VCaP (cell line): ENCODE results near the gene PRKCA.
"Not testable (repeated sequence)": the region's sequence is repeated elsewhere in the genome, so short reads cannot be mapped to it uniquely, and the experiment has no call there.

ENCODE experiments used
- H3K27ac ChIP-seq: fragments of 450-650 bp; 2 replicates; pipeline ENCODE4 v1.5.1; 2017
- CTCF ChIP-seq: fragments of 450-650 bp; conservative IDR thresholded peaks from 2 replicates; pipeline ENCODE4 v1.5.1; 2017; ENCODE audit warnings: mild to moderate bottlenecking, moderate library complexity

Gene PRKCA

GRCh38 chr17:66341462-66341861 lies 39.0 kb downstream of the PRKCA start:
- 0 out of 2 replicates have a peak overlapping the region, but pooled peaks have one; percentile 3 for H3K27ac ChIP-seq
- no peak for TF ChIP-seq CTCF

- not testable (repeated sequence) for H3K27ac ChIP-seq
Observed at GRCh38 chr17:66342263-66342662, 39.9 kb downstream of the PRKCA start.

- H3K27ac ChIP-seq: no peak overlapping the region
- no peak for TF ChIP-seq CTCF
Observed at GRCh38 chr17:66343531-66344078, 41.2 kb downstream of the PRKCA start.

- TF ChIP-seq CTCF: no peak
- peak overlapping the region; percentile 37 for H3K27ac ChIP-seq
Observed at GRCh38 chr17:66344473-66344872, 42.1 kb downstream of the PRKCA start.

GRCh38 chr17:66345264-66345663 lies 42.9 kb downstream of the PRKCA start:
- TF ChIP-seq CTCF: no peak

GRCh38 chr17:66345949-66346638 lies 43.7 kb downstream of the PRKCA start:
- H3K27ac ChIP-seq: peak overlapping the region; percentile 37

More at GRCh38 chr17:66345264-66345663, 42.9 kb downstream of the PRKCA start:
- H3K27ac ChIP-seq: peak overlapping the region; percentile 37

GRCh38 chr17:66347661-66348514 lies 45.5 kb downstream of the PRKCA start:
- peak overlapping the region; percentile 86 for H3K27ac ChIP-seq
- no peak for TF ChIP-seq CTCF

GRCh38 chr17:66348584-66349165 lies 46.3 kb downstream of the PRKCA start:
- peak overlapping the region; percentile 86 for H3K27ac ChIP-seq
- no peak for TF ChIP-seq CTCF
